DMS114 treated with DMSO at 0.1 percent for 48 hours (cell line): ENCODE measurements around the gene DCP2.

Experiments used
- DNase-seq: peaks from one replicate; lab custom pipeline; 2025; ENCODE audit not compliant: unreplicated experiment; lab: John Stamatoyannopoulos, UW

Gene DCP2

DNA sequence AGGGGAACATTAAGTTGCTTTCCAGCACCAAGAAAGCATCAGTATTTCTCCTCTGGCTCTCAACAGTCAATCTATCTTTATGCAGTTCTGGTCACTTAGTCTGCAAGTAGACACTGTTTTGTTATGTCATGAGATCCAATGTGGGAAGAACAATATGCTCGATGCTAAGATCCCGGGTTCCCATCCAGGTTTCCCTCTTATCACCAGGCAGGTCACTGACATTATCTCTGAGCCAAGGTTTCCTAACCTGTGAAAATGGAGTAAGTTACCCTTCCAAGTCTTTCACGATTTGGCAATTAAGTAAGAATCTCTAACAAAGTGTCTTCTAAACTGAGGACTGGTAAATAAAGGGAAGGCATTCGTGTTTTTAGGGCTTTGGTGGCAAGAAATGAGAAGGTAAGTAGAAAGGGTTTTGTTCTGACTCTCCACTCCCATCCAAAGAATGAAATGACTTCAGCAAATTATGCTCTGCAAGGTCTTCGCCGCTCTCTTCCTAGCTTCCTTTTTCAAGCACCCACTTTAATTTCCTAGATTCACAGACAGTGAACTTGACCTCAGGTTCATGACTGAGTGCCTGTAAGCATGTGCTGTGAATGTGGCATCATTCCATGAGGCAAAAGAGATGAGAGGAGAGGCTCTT lies 86.4 kb downstream of the DCP2 start:
- no peak for DNase-seq

DNA sequence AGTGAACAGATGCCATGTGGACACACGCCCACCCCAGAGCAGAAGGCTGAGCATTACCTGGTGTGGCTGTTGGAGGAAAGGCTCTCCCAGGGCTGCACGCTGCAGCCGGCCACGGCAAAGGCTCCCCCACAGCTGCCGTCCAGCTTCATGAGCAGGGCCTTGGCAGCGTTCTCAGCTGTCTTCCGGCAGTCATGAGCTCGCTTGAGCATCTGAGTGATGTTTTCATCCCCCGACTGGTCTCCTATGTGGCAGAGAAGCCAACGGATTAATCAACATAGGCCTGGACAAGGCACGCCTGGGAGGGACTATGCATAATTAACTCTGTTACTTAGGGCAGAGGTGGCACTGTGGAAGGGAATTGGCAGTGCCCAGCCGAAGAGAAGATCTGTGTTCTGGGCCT lies 87.3 kb downstream of the DCP2 start:
- DNase-seq = no peak

DNA sequence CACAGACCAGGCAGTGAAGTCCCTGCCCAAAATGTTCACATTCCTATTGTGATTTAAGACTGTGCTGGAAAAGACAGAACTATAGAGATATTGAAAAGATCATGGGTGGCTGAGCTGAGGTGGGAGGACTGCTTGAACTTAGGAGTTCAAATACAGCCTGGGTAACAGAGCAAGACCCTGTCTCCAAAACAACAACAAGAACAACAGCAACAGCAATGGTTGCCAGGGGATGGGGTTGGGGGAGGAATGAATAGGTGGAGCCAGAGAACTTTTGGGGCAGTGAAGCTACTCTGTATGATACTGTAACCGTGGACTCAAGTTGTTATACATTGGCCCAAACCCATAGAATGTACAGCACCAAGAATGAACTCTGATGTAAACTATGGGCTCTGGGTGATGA lies 88.2 kb downstream of the DCP2 start:
- no peak for DNase-seq

DNA sequence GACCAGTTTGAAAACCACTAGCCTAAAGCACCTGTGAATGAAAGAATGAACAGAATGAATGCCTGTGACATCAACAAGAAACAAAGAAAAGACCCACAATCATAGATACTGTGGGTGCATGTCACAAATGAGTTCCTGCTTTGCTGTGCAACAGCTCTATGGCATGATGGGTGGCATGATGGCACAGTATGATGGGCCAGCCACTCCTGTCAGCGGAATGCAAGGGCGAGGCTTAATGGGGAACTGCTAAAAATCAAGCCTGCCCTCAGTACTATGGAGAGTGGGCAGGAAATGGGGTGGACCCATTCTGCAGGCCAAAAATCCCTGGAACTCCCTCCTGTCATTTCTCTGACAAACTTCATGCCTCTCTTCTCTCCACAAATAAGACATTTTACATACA lies 89.0 kb downstream of the DCP2 start:
- DNase-seq = no peak

DNA sequence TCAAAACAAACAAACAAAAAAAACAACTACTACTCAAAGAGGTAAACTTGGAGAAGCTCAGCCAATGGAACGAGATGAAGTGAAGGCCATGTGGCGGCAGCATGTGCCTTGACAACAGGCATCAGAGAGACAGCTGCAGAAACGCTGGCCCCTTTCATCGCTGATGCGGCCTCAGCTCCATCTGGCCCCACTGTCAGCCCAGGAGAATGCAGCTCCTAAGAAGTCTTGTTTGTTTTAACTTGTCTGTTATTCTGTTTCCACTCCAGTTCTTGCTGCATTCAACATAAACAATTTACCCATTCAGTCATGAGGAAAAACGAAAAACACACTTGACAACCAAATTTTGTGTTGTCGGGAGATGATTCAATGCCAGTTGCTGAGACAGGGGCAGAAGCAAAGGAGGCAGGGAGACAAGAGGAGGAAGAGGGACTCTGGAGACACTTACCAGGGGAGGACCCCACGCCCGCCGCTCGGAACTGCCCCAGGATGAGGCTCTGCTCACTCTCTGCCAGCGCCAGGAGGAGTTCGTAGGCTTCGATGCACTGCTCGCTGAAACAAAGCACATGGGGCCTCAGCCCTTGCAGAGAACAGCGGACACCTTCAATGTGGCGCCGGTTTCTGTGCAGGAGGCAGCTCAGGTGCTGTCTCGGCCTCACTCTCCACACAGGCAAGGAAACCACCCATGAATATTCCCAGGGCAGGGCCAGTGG lies 91.2 kb downstream of the DCP2 start:
- no peak for DNase-seq

DNA sequence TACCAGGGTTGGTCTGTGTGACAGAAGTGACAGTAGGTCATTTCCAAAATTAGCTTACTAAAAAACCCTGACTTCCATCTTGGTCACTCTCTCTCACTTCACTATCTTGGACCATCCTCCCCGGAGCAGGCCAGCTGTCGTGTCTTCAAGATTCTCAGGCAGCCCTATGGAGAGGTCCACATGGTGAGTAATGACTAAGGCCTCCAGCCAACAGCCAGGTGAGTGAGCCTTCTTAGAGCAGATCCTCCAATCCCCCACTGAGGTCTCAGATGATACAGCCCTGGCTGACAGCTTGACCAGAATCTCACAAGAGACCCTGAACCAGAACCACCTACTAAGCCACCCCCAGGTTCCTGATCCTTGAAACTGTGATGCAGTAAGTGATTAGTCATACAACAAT lies 92.0 kb downstream of the DCP2 start:
- DNase-seq = no peak
